Activated CD4-positive, alpha-beta T cell treated with anti-CD3 and anti-CD28 coated beads for 4 hours (primary cell): Measurements from ENCODE around the gene B3GAT1.

Experiments
- DNase-seq, 2 donors: peaks; one replicate each; pipeline ENCODE4 v3.0.0-alpha.2; 2020

The B3GAT1 gene

GRCh38 chr11:134409552-134410429, 2.3 kb downstream of the B3GAT1 start:
- DNase-seq: no peak

GRCh38 chr11:134407923-134408322, 4.1 kb downstream of the B3GAT1 start:
- DNase-seq: no peak

GRCh38 chr11:134407321-134407828, 4.7 kb downstream of the B3GAT1 start:
- DNase-seq: no peak

GRCh38 chr11:134406264-134407185, 5.5 kb downstream of the B3GAT1 start:
- DNase-seq: no peak

GRCh38 chr11:134405841-134406240, 6.2 kb downstream of the B3GAT1 start:
- no peak for DNase-seq

GRCh38 chr11:134405436-134405835, 6.6 kb downstream of the B3GAT1 start:
- DNase-seq: no peak

GRCh38 chr11:134404575-134405341, 7.3 kb downstream of the B3GAT1 start:
- DNase-seq: no peak

- DNase-seq: no peak
Measured at GRCh38 chr11:134402910-134403309, 9.1 kb downstream of the B3GAT1 start.

GRCh38 chr11:134401825-134402809, 9.9 kb downstream of the B3GAT1 start:
- DNase-seq: no peak

- no peak for DNase-seq
Measured at GRCh38 chr11:134399996-134400395, 12.0 kb downstream of the B3GAT1 start.

- DNase-seq: no peak
Measured at GRCh38 chr11:134399293-134399654, 12.8 kb downstream of the B3GAT1 start.

GRCh38 chr11:134398644-134399292, 13.3 kb downstream of the B3GAT1 start:
- no peak for DNase-seq

GRCh38 chr11:134398079-134398444, 14.0 kb downstream of the B3GAT1 start:
- DNase-seq: no peak

GRCh38 chr11:134397304-134398078, 14.6 kb downstream of the B3GAT1 start:
- DNase-seq: no peak

- no peak for DNase-seq
Measured at GRCh38 chr11:134395002-134395401, 17.0 kb downstream of the B3GAT1 start.

GRCh38 chr11:134394311-134394710, 17.7 kb downstream of the B3GAT1 start:
- DNase-seq: no peak

- no peak for DNase-seq
Measured at GRCh38 chr11:134393638-134394037, 18.4 kb downstream of the B3GAT1 start.

GRCh38 chr11:134392953-134393615, 19.0 kb downstream of the B3GAT1 start:
- DNase-seq: no peak

GRCh38 chr11:134391656-134392055, 20.4 kb downstream of the B3GAT1 start:
- no peak for DNase-seq
